ENCODE data around the gene JMJD8. TPM values are rescaled to one million over a fixed set of nuclear protein-coding genes. Genes with fewer than 3 reads are reported as not detected.

The JMJD8 gene
- total RNA-seq, 1 experiment from 2014 or later, result 33.4 TPM

GRCh38 chr16:674214-674881 is 9.8 kb downstream of the JMJD8 start:
- ChIA-PET POLR2A (interaction anchor here (1.2 to 1.5 kb wide), 2 partner anchors 8 to 10 kb away, joined by 4 to 7 read pairs; partner anchors contain the start of gene JMJD8), CTCF (no interaction called here)
- no TSS peak for BruUV-seq (replicated peaks)
- peaks cover 54% of the 10 kb centered on the region for H3K36me3 Mint-ChIP-seq (ENCODE audit: insufficient read depth, unreplicated experiment)
- no peak for TF ChIP-seq CTCF (IDR thresholded peaks at IDR 0.05; ENCODE audit: unreplicated experiment)
- intact Hi-C loops (cut with micrococcal nuclease), result no loop called here
- no peaks in the 10 kb centered on the region for H3K9me3 Mint-ChIP-seq (ENCODE audit: unreplicated experiment)
- H3K27me3 Mint-ChIP-seq (ENCODE audit: insufficient read depth, unreplicated experiment), result no peaks in the 10 kb centered on the region
- H3K27ac Mint-ChIP-seq (ENCODE audit: low read depth, unreplicated experiment), result peak overlapping the region; percentile 27
- no peak overlapping the region for H3K4me3 Mint-ChIP-seq (ENCODE audit: unreplicated experiment)
- H3K4me1 Mint-ChIP-seq (ENCODE audit: insufficient read depth, unreplicated experiment), result no peaks in the 10 kb centered on the region
- DNase-seq (ENCODE audit: unreplicated experiment), result no peak

- H3K27ac Mint-ChIP-seq (ENCODE audit: low read depth, unreplicated experiment), result peak overlapping the region; percentile 27
- POLR2A ChIA-PET, result interaction anchor here (0.7 to 1.3 kb wide), 5 partner anchors 9 to 47 kb away, joined by 3 to 4 read pairs (median 4); partner anchors contain the start of gene JMJD8
- H3K9me3 Mint-ChIP-seq (ENCODE audit: unreplicated experiment), result no peaks in the 10 kb centered on the region
- TF ChIP-seq CTCF (IDR thresholded peaks at IDR 0.05; ENCODE audit: unreplicated experiment), result no peak
- BruUV-seq (replicated peaks), result TSS peak; percentile 44
- no peaks in the 10 kb centered on the region for H3K27me3 Mint-ChIP-seq (ENCODE audit: insufficient read depth, unreplicated experiment)
- CTCF ChIA-PET, result no interaction called here
- H3K4me1 Mint-ChIP-seq (ENCODE audit: insufficient read depth, unreplicated experiment), result no peaks in the 10 kb centered on the region
- no peak for DNase-seq (ENCODE audit: unreplicated experiment)
- intact Hi-C loops (cut with micrococcal nuclease), result no loop called here
- H3K4me3 Mint-ChIP-seq (ENCODE audit: unreplicated experiment), result no peak overlapping the region
- H3K36me3 Mint-ChIP-seq (ENCODE audit: insufficient read depth, unreplicated experiment), result peaks cover 50% of the 10 kb centered on the region
Measured at GRCh38 chr16:673399-673991, 10.6 kb downstream of the JMJD8 start.

GRCh38 chr16:672851-673250 is 11.3 kb downstream of the JMJD8 start:
- CTCF ChIA-PET, result interaction anchor here (0.6 kb wide), 1 partner anchor 76 kb away, joined by 4 read pairs; no protein-coding TSS in a partner anchor
- no peaks in the 10 kb centered on the region for H3K9me3 Mint-ChIP-seq (ENCODE audit: unreplicated experiment)
- no peak for DNase-seq (ENCODE audit: unreplicated experiment)
- H3K27ac Mint-ChIP-seq (ENCODE audit: low read depth, unreplicated experiment), result no peak overlapping the region
- H3K4me1 Mint-ChIP-seq (ENCODE audit: insufficient read depth, unreplicated experiment), result no peaks in the 10 kb centered on the region
- POLR2A ChIA-PET, result interaction anchor here (0.7 to 1.3 kb wide), 5 partner anchors 10 to 46 kb away, joined by 3 to 4 read pairs (median 4); partner anchors contain the start of gene JMJD8
- BruUV-seq (replicated peaks), result no TSS peak
- no peak overlapping the region for H3K4me3 Mint-ChIP-seq (ENCODE audit: unreplicated experiment)
- no peaks in the 10 kb centered on the region for H3K27me3 Mint-ChIP-seq (ENCODE audit: insufficient read depth, unreplicated experiment)
- intact Hi-C loops (cut with micrococcal nuclease), result no loop called here
- peaks cover 50% of the 10 kb centered on the region for H3K36me3 Mint-ChIP-seq (ENCODE audit: insufficient read depth, unreplicated experiment)
- TF ChIP-seq CTCF (IDR thresholded peaks at IDR 0.05; ENCODE audit: unreplicated experiment), result no peak

- intact Hi-C loops (cut with micrococcal nuclease), result no loop called here
- Mint-ChIP-seq H3K4me3 (ENCODE audit: unreplicated experiment) (no peak overlapping the region), H3K27ac (ENCODE audit: low read depth, unreplicated experiment) (no peak overlapping the region), H3K4me1 (ENCODE audit: insufficient read depth, unreplicated experiment) (no peaks in the 10 kb centered on the region), H3K9me3 (ENCODE audit: unreplicated experiment) (no peaks in the 10 kb centered on the region), H3K27me3 (ENCODE audit: insufficient read depth, unreplicated experiment) (no peaks in the 10 kb centered on the region), H3K36me3 (ENCODE audit: insufficient read depth, unreplicated experiment) (peaks cover 50% of the 10 kb centered on the region)
- no peak for DNase-seq (ENCODE audit: unreplicated experiment)
- TF ChIP-seq CTCF (IDR thresholded peaks at IDR 0.05; ENCODE audit: unreplicated experiment), result no peak
- ChIA-PET POLR2A (no interaction called here), CTCF (interaction anchor here (0.6 kb wide), 1 partner anchor 77 kb away, joined by 4 read pairs; no protein-coding TSS in a partner anchor)
- BruUV-seq (replicated peaks), result TSS peak; percentile 12
Measured at GRCh38 chr16:672371-672770, 11.8 kb downstream of the JMJD8 start.

Measured in MCF 10A (cell line).